ENCODE measurements around the gene LSM7.

LSM7 gene

GRCh38 chr19:2325281-2326046, 2.9 kb downstream of the LSM7 start:
- no peak for DNase-seq

GRCh38 chr19:2324220-2324948, 4.0 kb downstream of the LSM7 start:
- DNase-seq = no peak

- DNase-seq = no peak
These were observed 4.7 kb downstream of the LSM7 start for GRCh38 chr19:2323707-2324106.

DNA sequence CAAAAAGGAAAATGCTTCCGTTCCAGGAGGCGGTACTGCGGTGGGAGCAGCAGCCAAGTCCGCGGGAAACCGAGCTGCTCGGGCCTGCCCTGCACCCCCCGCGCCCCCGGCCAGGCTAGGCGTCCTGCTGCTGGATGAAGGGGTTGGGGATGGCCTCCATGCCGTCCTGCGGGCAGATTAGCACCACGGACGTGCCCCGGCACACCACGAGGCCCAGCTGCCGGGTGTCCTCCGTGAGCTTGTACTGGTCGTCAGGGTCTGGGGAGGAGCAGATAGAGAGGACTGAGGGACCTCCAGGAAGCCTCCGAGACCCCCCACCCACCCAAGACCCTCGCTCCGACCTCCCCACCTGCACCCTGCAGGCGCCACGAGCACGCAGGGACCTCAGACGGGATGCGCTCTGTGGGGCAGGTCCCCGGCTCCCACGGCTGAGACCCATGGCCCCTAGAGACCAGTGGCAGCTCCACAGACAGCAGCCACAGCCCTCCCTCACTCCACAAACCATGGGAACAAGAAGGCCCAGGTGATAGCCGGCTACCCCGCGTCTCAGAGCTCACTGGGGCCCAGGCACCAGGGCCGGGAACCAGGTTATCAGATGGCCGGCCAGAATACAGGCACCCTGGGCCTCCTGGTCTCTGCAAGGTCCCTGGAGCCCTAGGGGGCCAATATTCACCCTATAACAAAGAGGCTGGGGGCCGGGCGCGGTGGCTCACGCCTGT, 6.7 kb downstream of the LSM7 start:
- DNase-seq = no peak

- DNase-seq = no peak
These were observed 7.4 kb downstream of the LSM7 start for GRCh38 chr19:2320939-2321338.

- no peak for DNase-seq
These were observed 8.3 kb downstream of the LSM7 start for GRCh38 chr19:2320049-2320448.

- DNase-seq = no peak
These were observed 8.8 kb downstream of the LSM7 start for GRCh38 chr19:2319551-2319950.

GRCh38 chr19:2318923-2319322, 9.5 kb downstream of the LSM7 start:
- no peak for DNase-seq

- DNase-seq = no peak
These were observed 10.6 kb downstream of the LSM7 start for GRCh38 chr19:2317756-2318155.

- no peak for DNase-seq
These were observed 11.1 kb downstream of the LSM7 start for GRCh38 chr19:2317300-2317699.

DNA sequence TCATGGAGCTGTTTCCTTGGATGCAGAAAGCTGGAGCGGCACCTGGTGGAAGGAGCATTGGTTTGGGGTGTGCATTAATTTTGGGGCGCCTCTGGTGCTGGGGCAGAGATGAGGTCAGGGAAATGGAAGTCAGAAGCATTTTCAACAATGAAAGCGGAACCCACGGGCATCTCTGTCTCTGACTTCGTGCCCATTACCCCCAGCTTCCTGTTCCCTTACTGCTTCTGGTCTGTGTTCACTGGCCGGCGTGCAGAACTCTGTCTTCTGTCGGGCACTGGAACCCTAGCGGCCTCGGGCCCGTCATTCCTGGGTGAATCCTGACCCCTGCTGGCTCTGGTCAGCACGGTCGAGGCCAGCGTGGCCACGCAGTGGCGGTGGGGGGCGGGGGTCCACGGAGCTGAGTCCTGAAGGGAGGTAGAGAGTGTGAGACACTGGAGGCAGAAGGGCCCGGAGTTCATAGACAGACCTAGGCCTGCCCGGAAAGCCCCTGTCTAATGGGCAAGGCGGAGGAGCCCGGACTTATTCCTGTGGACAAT, 12.5 kb downstream of the LSM7 start:
- DNase-seq = peak in 51 of 56 donors; percentile 11 to 87 (median 52)

DNA sequence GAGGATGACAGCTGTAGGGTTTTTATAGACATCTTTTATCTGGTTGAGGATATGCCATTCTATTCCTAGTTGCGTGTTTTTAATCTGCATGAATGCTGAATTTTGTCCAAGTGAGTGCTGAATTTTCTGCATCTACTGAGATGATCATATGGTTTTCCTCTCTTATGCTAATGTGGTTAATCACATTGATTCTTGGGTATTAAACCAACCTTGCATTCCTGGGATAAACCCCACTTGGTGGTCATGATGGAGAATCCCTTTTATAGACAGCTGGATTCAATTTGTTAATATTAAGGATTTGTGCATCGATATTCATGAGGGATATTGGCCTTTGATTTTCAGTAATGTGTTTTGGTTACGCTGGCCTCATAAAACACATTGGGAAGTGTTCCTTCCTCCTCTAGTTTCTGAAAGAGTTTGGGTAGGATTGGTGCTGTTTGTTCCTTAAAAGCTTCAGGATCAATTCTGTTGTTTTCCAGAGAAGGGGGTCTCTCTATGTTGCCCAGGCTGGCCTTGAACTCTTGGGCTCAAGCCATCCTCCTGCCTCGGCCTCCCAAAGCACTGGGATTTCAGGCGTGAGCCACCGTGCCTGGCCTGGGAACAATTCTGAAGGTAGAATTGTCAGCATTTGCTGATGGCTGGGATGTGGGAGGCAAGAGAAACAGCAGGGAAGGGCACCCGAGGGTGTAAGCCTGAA, 13.1 kb downstream of the LSM7 start:
- no peak for DNase-seq

DNA sequence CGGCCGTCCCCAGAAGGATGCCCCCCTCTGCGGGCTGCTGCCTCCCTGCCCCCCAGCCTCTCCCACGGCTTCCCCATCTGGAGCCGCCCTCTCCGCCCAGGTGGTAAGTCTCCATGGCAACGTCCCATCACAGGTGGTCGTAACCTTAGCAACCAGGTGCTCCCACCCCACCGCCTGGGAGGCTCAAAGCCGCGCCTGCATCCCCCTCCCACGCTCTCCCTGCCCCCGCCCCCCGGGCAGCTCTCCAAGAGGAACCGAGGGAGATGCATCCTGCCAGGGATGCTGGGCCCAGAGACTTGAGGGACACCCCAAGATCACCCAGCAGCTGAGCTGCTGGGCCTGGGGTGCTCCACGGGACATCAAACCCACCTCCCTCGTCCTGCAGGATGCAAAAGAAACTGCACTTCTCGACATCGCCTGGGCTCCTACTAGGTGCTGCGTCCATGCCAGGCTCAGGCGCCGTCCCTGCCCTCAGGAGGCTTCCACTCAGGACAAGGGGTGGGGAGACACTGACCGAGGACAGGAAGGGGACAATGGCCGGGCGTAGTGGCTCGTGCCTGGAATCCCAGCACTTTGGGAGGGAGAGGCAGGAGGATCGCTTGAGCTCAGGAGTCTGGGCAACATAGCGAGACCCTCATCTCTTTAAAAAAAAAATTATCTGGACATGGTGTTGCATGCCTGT, 15.4 kb downstream of the LSM7 start:
- DNase-seq = no peak

DNA sequence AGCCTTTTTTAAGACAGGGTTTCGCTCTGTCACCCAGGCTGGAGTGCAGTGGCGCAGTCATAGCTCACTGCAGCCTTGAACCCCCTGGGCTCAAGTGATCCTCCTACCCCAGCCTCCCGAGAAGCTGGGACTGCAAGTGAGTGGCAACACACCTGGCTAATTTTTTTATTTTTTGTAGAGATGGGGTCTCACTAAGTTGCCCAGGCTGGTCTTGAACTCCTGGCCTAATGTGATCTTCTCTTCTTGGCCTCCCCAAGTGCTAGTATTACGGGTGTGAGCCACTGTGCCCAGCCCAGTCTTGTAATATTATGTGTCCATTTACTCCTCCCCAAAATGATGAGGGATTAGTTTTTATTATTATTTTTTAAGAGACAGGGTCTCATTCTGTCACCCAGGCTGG, 17.3 kb downstream of the LSM7 start:
- DNase-seq = no peak

DNA sequence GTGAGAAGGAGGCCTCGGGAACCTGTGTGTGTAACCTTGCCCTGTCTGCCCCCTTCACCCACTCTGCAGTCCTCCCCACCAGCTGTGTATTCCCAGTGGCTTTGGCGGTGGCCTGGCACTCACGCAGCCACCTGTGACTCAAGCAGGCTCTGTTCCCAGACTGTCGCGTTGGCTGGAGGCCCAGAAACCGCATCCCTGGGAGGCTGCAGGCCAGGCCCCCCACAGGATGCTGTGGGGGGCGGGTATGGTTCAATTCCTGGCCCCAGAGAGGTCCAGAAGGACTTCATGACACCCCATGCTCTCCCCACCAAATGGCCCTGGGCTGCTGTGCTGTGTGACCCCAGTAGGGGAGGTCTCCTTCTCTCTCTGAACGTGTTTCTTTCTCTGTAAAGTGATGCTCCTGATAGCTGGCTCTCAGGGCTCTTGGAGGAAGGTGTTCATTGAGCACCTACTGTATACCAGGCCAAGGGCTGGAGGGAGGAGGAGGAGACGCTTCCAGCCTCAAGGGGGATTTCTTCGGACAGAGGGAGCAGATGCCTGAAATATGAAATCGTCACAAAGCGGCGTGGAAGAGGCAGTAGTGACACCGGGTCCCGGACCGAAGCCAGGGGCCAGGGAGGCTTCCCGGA, 18.5 kb downstream of the LSM7 start:
- peak in 37 of 56 donors; percentile 6 to 68 (median 46) for DNase-seq

DNA sequence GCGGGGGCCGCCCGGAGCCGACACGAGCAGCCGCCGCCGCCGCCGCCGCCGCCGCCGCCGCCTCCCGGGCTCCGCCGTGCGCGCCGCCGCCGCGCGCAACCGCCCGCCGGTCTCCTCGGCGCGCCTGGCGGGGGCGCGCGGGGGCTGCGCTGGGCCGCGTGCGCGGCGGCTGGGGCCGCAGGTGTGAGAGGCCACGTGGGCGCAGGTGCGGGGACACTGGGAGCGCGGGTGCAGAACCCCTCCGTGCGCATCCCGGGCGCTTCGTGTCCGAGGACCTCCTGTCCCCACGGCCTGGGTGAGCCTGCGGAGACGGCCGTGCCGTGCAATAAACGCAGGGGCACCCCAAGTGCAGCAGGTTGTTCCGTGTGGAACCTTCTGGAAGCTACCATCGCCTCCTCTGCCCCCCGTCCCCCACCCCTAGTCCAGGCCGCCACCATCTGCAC, 20.3 kb downstream of the LSM7 start, which contains the start of gene LINGO3:
Gene LINGO3 (minus strand): TSS at position 41 of the 443 bp plus-strand sequence. CDS start 16,378 bp downstream, outside the sequence.
- DNase-seq = peak in 1 of 56 donors; percentile 51

- DNase-seq = no peak
These were observed 20.8 kb downstream of the LSM7 start for GRCh38 chr19:2307518-2308012.

DNA sequence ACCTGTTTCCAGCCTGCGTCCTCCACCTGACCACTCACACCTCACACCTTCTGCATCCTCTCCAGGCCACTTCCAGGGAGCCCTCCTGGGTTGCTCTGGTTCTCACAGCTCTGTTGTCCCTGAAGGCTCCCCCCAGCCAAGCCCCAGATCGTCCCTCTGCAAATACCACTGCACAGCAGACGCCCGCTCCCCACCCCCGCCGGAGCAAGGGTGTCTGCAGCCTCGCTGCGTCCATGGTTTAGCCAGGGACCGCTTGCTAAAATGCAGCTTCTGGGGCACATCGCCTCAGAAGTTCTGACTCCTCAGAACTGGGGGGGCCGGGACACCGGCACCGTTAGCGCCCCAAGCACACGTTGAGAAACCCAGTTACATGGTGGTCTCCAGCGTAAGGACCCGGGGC, 21.4 kb downstream of the LSM7 start:
- DNase-seq = no peak

- DNase-seq = no peak
These were observed 22.0 kb downstream of the LSM7 start for GRCh38 chr19:2306281-2306806.

Measured in amygdala (tissue), 56 donors.